Osteocyte (in vitro differentiated cells): ENCODE data around the gene OPCML. TPM values are rescaled to one million over a fixed set of nuclear protein-coding genes. Genes with fewer than 3 reads are reported as not detected.

Experiments
- DNase-seq: peaks from one replicate; pipeline ENCODE4 v3.0.0; 2021; ENCODE audit warnings: mixed read lengths; ENCODE audit not compliant: unreplicated experiment; ENCODE audit errors: extremely low spot score
- H3K27ac Mint-ChIP-seq: one replicate; pipeline ENCODE4 v1.8.0; 2021; ENCODE audit warnings: mild to moderate bottlenecking, mixed read lengths; ENCODE audit not compliant: unreplicated experiment
- H3K27me3 Mint-ChIP-seq: one replicate; pipeline ENCODE4 v1.8.0; 2021; ENCODE audit warnings: mixed read lengths; ENCODE audit not compliant: unreplicated experiment
- H3K36me3 Mint-ChIP-seq: one replicate; pipeline ENCODE4 v1.8.0; 2021; ENCODE audit warnings: mixed read lengths; ENCODE audit not compliant: unreplicated experiment
- H3K4me1 Mint-ChIP-seq: one replicate; pipeline ENCODE4 v1.8.0; 2021; ENCODE audit warnings: mixed read lengths; ENCODE audit not compliant: unreplicated experiment
- H3K4me3 Mint-ChIP-seq: one replicate; pipeline ENCODE4 v1.8.0; 2021; ENCODE audit warnings: mild to moderate bottlenecking, moderate library complexity, mixed read lengths; ENCODE audit not compliant: unreplicated experiment
- H3K9me3 Mint-ChIP-seq: one replicate; pipeline ENCODE4 v1.8.0; 2021; ENCODE audit warnings: mixed read lengths; ENCODE audit not compliant: unreplicated experiment
- CTCF ChIP-seq: fragments of 200-600 bp; sonication (generic); IDR thresholded peaks from 2 replicates; pipeline ENCODE4 v1.5.0; 2021; ENCODE audit warnings: antibody characterized with exemption, mild to moderate bottlenecking, moderate library complexity
- total RNA-seq: library from RNA; stranded (reverse); gene quantifications from 2 replicates; pipeline ENCODE4 v1.2.1, GENCODE V29; 2021

The OPCML gene
- total RNA-seq, 1 donor from 2014 or later, result 0.11 TPM

GRCh38 chr11:133136376-133136775 lies 395.9 kb downstream of the OPCML start:
- TF ChIP-seq CTCF, result no peak
- Mint-ChIP-seq H3K36me3 (no peaks in the 10 kb centered on the region), H3K27ac (no peak overlapping the region), H3K9me3 (no peaks in the 10 kb centered on the region), H3K4me1 (no peaks in the 10 kb centered on the region), H3K27me3 (peaks cover 7% of the 10 kb centered on the region), H3K4me3 (no peak overlapping the region)
- no peak for DNase-seq

GRCh38 chr11:133134314-133135173 lies 397.8 kb downstream of the OPCML start:
- no peak for DNase-seq
- Mint-ChIP-seq H3K9me3 (no peaks in the 10 kb centered on the region), H3K27me3 (peaks cover 15% of the 10 kb centered on the region), H3K27ac (no peak overlapping the region), H3K4me1 (no peaks in the 10 kb centered on the region), H3K36me3 (no peaks in the 10 kb centered on the region), H3K4me3 (no peak overlapping the region)
- peak; percentile 75 for TF ChIP-seq CTCF

- no peaks in the 10 kb centered on the region for H3K36me3 Mint-ChIP-seq
- no peak overlapping the region for H3K4me3 Mint-ChIP-seq
- peaks cover 15% of the 10 kb centered on the region for H3K27me3 Mint-ChIP-seq
- no peak overlapping the region for H3K27ac Mint-ChIP-seq
- TF ChIP-seq CTCF, result no peak
- H3K9me3 Mint-ChIP-seq, result no peaks in the 10 kb centered on the region
- no peak for DNase-seq
- H3K4me1 Mint-ChIP-seq, result no peaks in the 10 kb centered on the region
Measured at GRCh38 chr11:133133606-133134005, 398.7 kb downstream of the OPCML start.

- Mint-ChIP-seq H3K27ac (no peak overlapping the region), H3K9me3 (no peaks in the 10 kb centered on the region), H3K4me3 (no peak overlapping the region), H3K4me1 (no peaks in the 10 kb centered on the region), H3K36me3 (no peaks in the 10 kb centered on the region), H3K27me3 (peaks cover 15% of the 10 kb centered on the region)
- no peak for TF ChIP-seq CTCF
- no peak for DNase-seq
Measured at GRCh38 chr11:133133050-133133449, 399.3 kb downstream of the OPCML start.

GRCh38 chr11:133127741-133128140 lies 404.6 kb downstream of the OPCML start:
- no peak overlapping the region for H3K27ac Mint-ChIP-seq
- H3K9me3 Mint-ChIP-seq, result no peaks in the 10 kb centered on the region
- H3K36me3 Mint-ChIP-seq, result no peaks in the 10 kb centered on the region
- no peak for TF ChIP-seq CTCF
- no peak for DNase-seq
- H3K27me3 Mint-ChIP-seq, result peaks cover 10% of the 10 kb centered on the region
- H3K4me3 Mint-ChIP-seq, result no peak overlapping the region
- H3K4me1 Mint-ChIP-seq, result no peaks in the 10 kb centered on the region
